Astrocyte (in vitro differentiated cells and primary cell): ENCODE results near the gene PJA1.

ENCODE experiments used
- CTCF ChIP-seq: IDR thresholded peaks from 2 replicates; pipeline ENCODE4 v1.5.1; 2011; ENCODE audit warnings: low read depth, mild to moderate bottlenecking, inconsistent platforms, low read length, moderate library complexity; ENCODE audit not compliant: insufficient read depth
- EZH2 ChIP-seq: IDR thresholded peaks from 2 replicates; pipeline ENCODE4 v1.6.1; 2012; ENCODE audit warnings: mild to moderate bottlenecking, low read length, inconsistent platforms; ENCODE audit not compliant: insufficient read depth

DNA sequence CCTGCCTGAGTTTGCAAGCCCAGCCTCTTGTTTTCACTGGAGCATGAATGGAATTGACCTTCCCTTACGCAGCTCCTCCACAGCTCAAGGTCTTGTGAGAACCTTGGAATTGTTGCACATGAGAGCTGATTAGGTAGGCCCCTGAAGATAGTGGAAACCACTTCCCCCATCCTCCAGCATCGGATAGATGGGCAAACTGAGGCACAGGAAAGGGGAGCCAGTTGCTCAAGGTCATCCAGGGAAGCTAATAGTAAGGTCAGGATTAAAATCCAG lies 27.2 kb downstream of the PJA1 start:
- TF ChIP-seq CTCF (no peak), EZH2 (no peak)
